ENCODE results near the gene ZNF579.

DNA sequence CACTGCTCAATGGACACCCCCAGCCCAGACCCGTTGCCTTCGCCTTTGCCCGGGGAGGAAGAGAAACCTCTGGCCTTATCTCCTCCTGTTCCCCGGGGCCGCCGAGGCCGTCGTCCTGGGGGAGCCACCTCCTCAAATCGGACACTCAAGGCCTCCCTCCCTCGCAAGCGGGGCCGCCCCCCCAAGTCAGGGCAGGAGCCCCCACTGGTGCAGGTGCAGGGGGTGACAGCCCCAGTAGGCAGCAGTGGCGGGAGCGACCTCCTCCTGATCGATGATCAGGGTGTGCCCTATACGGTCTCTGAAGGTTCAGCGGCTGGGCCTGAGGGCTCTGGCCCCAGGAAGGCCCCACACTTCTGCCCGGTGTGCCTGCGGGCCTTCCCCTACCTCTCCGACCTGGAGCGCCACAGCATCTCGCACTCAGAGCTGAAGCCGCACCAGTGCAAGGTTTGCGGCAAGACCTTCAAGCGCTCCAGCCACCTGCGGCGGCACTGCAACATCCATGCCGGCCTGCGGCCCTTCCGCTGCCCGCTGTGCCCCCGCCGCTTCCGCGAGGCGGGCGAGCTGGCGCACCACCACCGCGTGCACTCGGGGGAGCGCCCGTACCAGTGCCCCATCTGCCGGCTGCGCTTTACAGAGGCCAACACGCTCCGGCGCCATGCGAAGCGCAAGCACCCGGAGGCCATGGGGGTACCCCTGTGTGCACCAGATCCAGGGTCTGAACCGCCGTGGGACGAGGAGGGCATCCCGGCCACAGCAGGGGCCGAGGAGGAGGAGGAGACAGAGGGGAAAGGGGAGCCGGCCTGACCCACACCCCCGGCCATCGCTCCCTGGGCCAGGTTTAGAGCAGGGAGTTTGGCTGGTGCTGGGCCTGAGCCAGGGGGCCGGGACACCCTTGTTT, 21.7 kb upstream of the ZNF579 start:
- TF ChIP-seq POLR2AphosphoS5 (IDR thresholded peaks at IDR 0.05; ENCODE audit: low read depth, low read length) = no peak
- TF ChIP-seq POLR2A (IDR thresholded peaks at IDR 0.05; ENCODE audit: low read depth, low read length) = no peak
- TF ChIP-seq TAF1 (IDR thresholded peaks at IDR 0.05; ENCODE audit: low read depth, low read length) = no peak
- TF ChIP-seq SPI1 (IDR thresholded peaks at IDR 0.05; ENCODE audit: low read depth, low read length) = no peak
